Neural progenitor cell (in vitro differentiated cells): ENCODE data around the gene MTR. TPM values are rescaled to one million over a fixed set of nuclear protein-coding genes. Genes with fewer than 3 reads are reported as not detected.
A peak's percentile ranks its signal among the peaks of the same experiment; 100 is the strongest.

Source experiments
- DNase-seq: peaks from one replicate; pipeline ENCODE4 v3.0.0-alpha.2; 2016; ENCODE audit warnings: low spot score
- H2AFZ ChIP-seq: fragments of 200-600 bp; sonication (generic); replicated peaks from 2 replicates; pipeline ENCODE4 v1.6.1; 2016; ENCODE audit warnings: antibody characterized with exemption
- H3F3A ChIP-seq: fragments of 200-600 bp; sonication (generic); 2 replicates; pipeline ENCODE4 v1.6.1; 2016; ENCODE audit warnings: antibody characterized with exemption, low read depth
- H3K27ac ChIP-seq: fragments of 200-600 bp; sonication (generic); 2 replicates; pipeline ENCODE4 v1.5.1; 2016; ENCODE audit warnings: mild to moderate bottlenecking
- H3K27me3 ChIP-seq: fragments of 200-600 bp; sonication (generic); 2 replicates; pipeline ENCODE4 v1.6.1; 2016; ENCODE audit warnings: mild to moderate bottlenecking, moderate library complexity
- H3K36me3 ChIP-seq: fragments of 200-600 bp; sonication (generic); 2 replicates; pipeline ENCODE4 v1.5.1; 2016
- H3K4me1 ChIP-seq: fragments of 200-600 bp; sonication (generic); 2 replicates; pipeline ENCODE4 v1.6.1; 2016; ENCODE audit warnings: mixed run types
- H3K4me2 ChIP-seq: fragments of 200-600 bp; sonication (generic); 2 replicates; pipeline ENCODE4 v1.6.1; 2016
- H3K4me3 ChIP-seq: fragments of 200-600 bp; sonication (generic); 2 replicates; pipeline ENCODE4 v1.5.1; 2016
- H3K79me2 ChIP-seq: fragments of 200-600 bp; sonication (generic); 2 replicates; pipeline ENCODE4 v1.6.1; 2016; ENCODE audit warnings: low read depth
- H3K9ac ChIP-seq: fragments of 200-600 bp; sonication (generic); 2 replicates; pipeline ENCODE4 v1.6.1; 2016
- H3K9me3 ChIP-seq: fragments of 200-600 bp; sonication (generic); 2 replicates; pipeline ENCODE4 v1.5.1; 2016; ENCODE audit warnings: low read depth
- H4K20me1 ChIP-seq: fragments of 200-600 bp; sonication (generic); 2 replicates; pipeline ENCODE4 v1.6.1; 2016; ENCODE audit warnings: low read depth
- H3K27ac Mint-ChIP-seq: 3 replicates; pipeline ENCODE4 v1.8.0; 2021; ENCODE audit warnings: mixed read lengths
- H3K27me3 Mint-ChIP-seq: 2 replicates; pipeline ENCODE4 v1.8.0; 2022; ENCODE audit warnings: low read depth, mild to moderate bottlenecking, inconsistent platforms, moderate library complexity, mixed read lengths; ENCODE audit not compliant: insufficient read depth
- H3K36me3 Mint-ChIP-seq: 3 replicates; pipeline ENCODE4 v1.8.0; 2021; ENCODE audit warnings: mixed read lengths
- H3K4me1 Mint-ChIP-seq: 3 replicates; pipeline ENCODE4 v1.8.0; 2021; ENCODE audit warnings: mixed read lengths
- H3K4me3 Mint-ChIP-seq: 3 replicates; pipeline ENCODE4 v1.8.0; 2021; ENCODE audit warnings: mild to moderate bottlenecking, moderate library complexity, mixed read lengths
- H3K9me3 Mint-ChIP-seq: 3 replicates; pipeline ENCODE4 v1.8.0; 2020; ENCODE audit warnings: mixed read lengths
- CTCF ChIP-seq: fragments of 200-600 bp; sonication (generic); IDR thresholded peaks from 2 replicates; pipeline ENCODE4 v1.5.1; 2017; ENCODE audit warnings: antibody characterized with exemption, mild to moderate bottlenecking
- EZH2 ChIP-seq: fragments of 200-600 bp; sonication (generic); IDR thresholded peaks from 2 replicates; pipeline ENCODE4 v1.6.1; 2017; ENCODE audit warnings: antibody characterized with exemption, mild to moderate bottlenecking, moderate library complexity
- EZH2phosphoT487 ChIP-seq: fragments of 200-600 bp; sonication (generic); IDR thresholded peaks from 2 replicates; pipeline ENCODE4 v1.6.1; 2017; ENCODE audit warnings: antibody characterized with exemption
- total RNA-seq: library from RNA; depleted of rRNA; stranded (reverse); fragments of >200 nt; gene quantifications from 2 replicates; pipeline ENCODE4 v1.2.3, GENCODE V29; 2015; ENCODE audit warnings: low replicate concordance

The MTR gene
- total RNA-seq, 1 donor from 2014 or later = 27.3 TPM

DNA sequence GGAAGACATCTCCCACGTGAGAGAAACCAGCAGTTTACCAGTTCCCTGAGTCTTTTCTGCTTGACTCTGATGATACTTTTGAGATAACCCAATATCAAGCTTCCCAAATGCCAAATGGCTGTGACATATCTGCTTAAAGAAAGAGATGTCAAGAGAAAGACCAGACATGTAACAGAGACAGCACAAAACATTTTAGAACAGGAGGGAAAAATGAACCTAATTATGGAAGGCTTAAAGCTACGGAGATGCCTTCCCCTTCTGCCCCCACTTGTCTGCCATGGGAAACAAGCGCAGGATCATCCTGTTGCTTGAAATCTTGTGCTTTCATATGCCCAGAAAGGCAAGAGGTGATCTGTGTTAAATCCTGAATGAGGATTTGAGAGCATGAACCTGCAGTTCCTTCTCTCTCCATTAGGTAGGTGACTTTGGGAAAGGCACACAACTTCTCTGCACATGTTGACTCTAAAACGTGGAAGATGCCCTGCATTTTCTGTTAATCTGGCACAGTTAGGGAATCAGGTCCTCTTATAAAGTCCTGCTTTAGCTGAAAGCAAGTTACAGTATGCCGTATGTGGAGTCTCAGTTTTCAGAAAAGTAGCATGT lies 46.7 kb upstream of the MTR start:
- no peaks in the 10 kb centered on the region for H3K4me1 ChIP-seq
- Mint-ChIP-seq H3K36me3 (no peaks in the 10 kb centered on the region), H3K9me3 (no peaks in the 10 kb centered on the region), H3K27ac (no peak overlapping the region), H3K4me1 (no peaks in the 10 kb centered on the region), H3K27me3 (no peaks in the 10 kb centered on the region), H3K4me3 (no peak overlapping the region)
- no peak overlapping the region for H3K4me2 ChIP-seq
- H3K36me3 ChIP-seq = no peaks in the 10 kb centered on the region
- H3K27me3 ChIP-seq = no peaks in the 10 kb centered on the region
- peak; percentile 23 for DNase-seq
- H3K27ac ChIP-seq = no peak overlapping the region
- no peaks in the 10 kb centered on the region for H4K20me1 ChIP-seq
- no peak overlapping the region for H3K4me3 ChIP-seq
- no peak overlapping the region for H2AFZ ChIP-seq
- TF ChIP-seq CTCF (peak; percentile 36), EZH2 (no peak)
- no peaks in the 10 kb centered on the region for H3K79me2 ChIP-seq
- no peaks in the 10 kb centered on the region for H3F3A ChIP-seq
- no peaks in the 10 kb centered on the region for H3K9me3 ChIP-seq
- H3K9ac ChIP-seq = no peak overlapping the region

GRCh38 chr1:236750928-236751327 lies 44.2 kb upstream of the MTR start:
- no peaks in the 10 kb centered on the region for H3K36me3 Mint-ChIP-seq

DNA sequence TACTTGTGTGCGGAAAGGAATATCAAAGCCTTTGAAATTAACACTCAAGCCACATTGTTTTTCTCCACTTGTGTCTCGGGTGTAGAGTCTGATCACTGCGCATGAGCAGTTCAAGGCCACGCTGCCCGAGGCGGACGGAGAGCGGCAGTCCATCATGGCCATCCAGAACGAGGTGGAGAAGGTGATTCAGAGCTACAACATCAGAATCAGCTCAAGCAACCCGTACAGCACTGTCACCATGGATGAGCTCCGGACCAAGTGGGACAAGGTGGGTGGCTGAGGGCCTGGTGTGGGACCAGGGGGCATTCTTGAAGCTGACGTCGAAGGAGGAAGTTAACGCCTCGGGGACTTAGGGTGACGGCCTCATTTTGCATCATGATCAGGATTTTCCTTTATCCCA lies 43.7 kb upstream of the MTR start:
- H3K4me2 ChIP-seq = no peak overlapping the region
- H4K20me1 ChIP-seq = no peaks in the 10 kb centered on the region
- H3K36me3 ChIP-seq = no peaks in the 10 kb centered on the region
- no peak overlapping the region for H3K27ac ChIP-seq
- no peak for DNase-seq
- no peaks in the 10 kb centered on the region for H3K4me1 ChIP-seq
- H3K4me3 ChIP-seq = no peak overlapping the region
- no peaks in the 10 kb centered on the region for H3K79me2 ChIP-seq
- TF ChIP-seq EZH2phosphoT487 = no peak
- TF ChIP-seq EZH2 = no peak
- no peak for TF ChIP-seq CTCF
- no peak overlapping the region for H3K9ac ChIP-seq
- no peak overlapping the region for H3K27ac Mint-ChIP-seq
- H3F3A ChIP-seq = no peaks in the 10 kb centered on the region
- H3K4me3 Mint-ChIP-seq = no peak overlapping the region
- H3K27me3 ChIP-seq = no peaks in the 10 kb centered on the region
- H3K9me3 ChIP-seq = no peaks in the 10 kb centered on the region
- H3K9me3 Mint-ChIP-seq = no peaks in the 10 kb centered on the region
- H3K36me3 Mint-ChIP-seq = no peaks in the 10 kb centered on the region
- H2AFZ ChIP-seq = no peak overlapping the region
- H3K27me3 Mint-ChIP-seq = peaks cover 2% of the 10 kb centered on the region
- no peaks in the 10 kb centered on the region for H3K4me1 Mint-ChIP-seq

More at GRCh38 chr1:236750928-236751327, 44.2 kb upstream of the MTR start:
- DNase-seq = no peak
- Histone ChIP-seq H3K79me2 (no peaks in the 10 kb centered on the region), H3K4me1 (no peaks in the 10 kb centered on the region), H3K36me3 (no peaks in the 10 kb centered on the region), H3K27me3 (no peaks in the 10 kb centered on the region), H3F3A (no peaks in the 10 kb centered on the region), H2AFZ (no peak overlapping the region), H4K20me1 (no peaks in the 10 kb centered on the region), H3K4me3 (no peak overlapping the region), H3K9me3 (no peaks in the 10 kb centered on the region), H3K27ac (no peak overlapping the region), H3K4me2 (no peak overlapping the region), H3K9ac (no peak overlapping the region)
- Mint-ChIP-seq H3K27me3 (peaks cover 2% of the 10 kb centered on the region), H3K4me1 (no peaks in the 10 kb centered on the region), H3K4me3 (no peak overlapping the region), H3K27ac (no peak overlapping the region), H3K9me3 (no peaks in the 10 kb centered on the region)
- no peak for TF ChIP-seq EZH2
- no peak for TF ChIP-seq CTCF
